Gastroesophageal sphincter (tissue), 3 donors: ENCODE results near the gene PTGFR.

Source experiments
- CTCF ChIP-seq, 4 experiments: fragments of 200-600 bp in 2 of 4; fragments of 450-650 bp in 2 of 4; sonication (generic) in 1 of 4; IDR thresholded peaks; one replicate each; pipeline ENCODE4 v1.5.1; 2017 to 2019; ENCODE audit warnings: antibody characterized with exemption in 4 of 4, mild to moderate bottlenecking in 2 of 4, moderate library complexity in 2 of 4
- EP300 ChIP-seq: sonication (generic); formaldehyde crosslinking; IDR thresholded peaks from one replicate; pipeline ENCODE4 v1.6.1; 2017; ENCODE audit warnings: antibody characterized with exemption, mild to moderate bottlenecking
- POLR2A ChIP-seq, 2 donors: fragments of 450-650 bp; IDR thresholded peaks; one replicate each; pipeline ENCODE4 v1.6.1; 2017; ENCODE audit warnings: antibody characterized with exemption in 2 of 2, mild to moderate bottlenecking in 2 of 2, moderate library complexity in 1 of 2
- POLR2AphosphoS5 ChIP-seq: sonication (generic); formaldehyde crosslinking; IDR thresholded peaks from one replicate; pipeline ENCODE4 v1.6.1; 2017; ENCODE audit warnings: antibody characterized with exemption

- TF ChIP-seq CTCF (IDR thresholded peaks at IDR 0.05) (no peak), POLR2A (IDR thresholded peaks at IDR 0.05) (no peak), POLR2AphosphoS5 (no peak), EP300 (no peak)
Measured at GRCh38 chr1:78586572-78586971, 95.8 kb downstream of the PTGFR start.
